Loucy (cell line): ENCODE data around the gene ZKSCAN8.

ENCODE experiments used
- CTCF ChIP-seq: fragments of 200-600 bp; sonication (generic); conservative IDR thresholded peaks from 2 replicates; pipeline ENCODE4 v1.5.1; 2014; ENCODE audit warnings: mild to moderate bottlenecking, antibody characterized with exemption, low read length
- EZH2phosphoT487 ChIP-seq: fragments of 200-600 bp; IDR thresholded peaks from 2 replicates; pipeline ENCODE4 v1.6.1; 2018; ENCODE audit warnings: antibody characterized with exemption, mild to moderate bottlenecking, moderate library complexity, borderline replicate concordance

GRCh38 chr6:28203201-28203600 lies 61.5 kb downstream of the ZKSCAN8 start:
- TF ChIP-seq CTCF: no peak
- TF ChIP-seq EZH2phosphoT487: no peak
